H1 (cell line): ENCODE measurements around the gene FCHSD1. TPM values are rescaled to one million over a fixed set of nuclear protein-coding genes. Genes with fewer than 3 reads are reported as not detected.

Experiments
- CTCF ChIA-PET: fragments of 300-600 bp; sonication (Branson Sonifier 250); formaldehyde crosslinking; loops from one replicate; lab custom pipeline; 2021; ENCODE audit not compliant: partially characterized antibody; lab: Charles Lee
- POLR2A ChIA-PET: fragments of 300-600 bp; sonication (Branson Sonifier 250); formaldehyde crosslinking; loops from one replicate; lab custom pipeline; 2021; ENCODE audit warnings: inconsistent platforms; ENCODE audit not compliant: partially characterized antibody; lab: Charles Lee
- DNase-seq, 2 experiments: peaks; one replicate each; pipeline versions ENCODE4 v3.0.0 to v3.0.0-alpha.2; 2010 to 2022; ENCODE audit warnings: low spot score in 2 of 2, low read depth in 1 of 2, mixed read lengths in 1 of 2
- FAIRE-seq: peaks from 2 replicates; lab custom pipeline; 2011; peaks lifted over from hg19 to GRCh38; lab: Jason Lieb, UNC
- H2AFZ ChIP-seq: 2 replicates; pipeline ENCODE4 v1.8.1; 2012; ENCODE audit warnings: low read length, inconsistent platforms
- H2AK5ac ChIP-seq: 2 replicates; pipeline ENCODE4 v1.6.1; 2013; ENCODE audit warnings: low read depth, low read length
- H2BK120ac ChIP-seq: replicated peaks from 2 replicates; pipeline ENCODE3; 2013; ENCODE audit warnings: low read depth, low read length, inconsistent platforms
- H2BK12ac ChIP-seq: 2 replicates; pipeline ENCODE4 v1.6.1; 2013; ENCODE audit warnings: low read depth, low read length
- H2BK15ac ChIP-seq: 2 replicates; pipeline ENCODE4 v1.6.1; 2013; ENCODE audit warnings: low read length
- H2BK20ac ChIP-seq: 2 replicates; pipeline ENCODE4 v1.6.1; 2013; ENCODE audit warnings: low read length
- H2BK5ac ChIP-seq: 2 replicates; pipeline ENCODE4 v1.6.1; 2013; ENCODE audit warnings: low read depth, low read length
- H3K14ac ChIP-seq: 2 replicates; pipeline ENCODE4 v1.6.1; 2013; ENCODE audit warnings: inconsistent platforms; ENCODE audit not compliant: insufficient read length
- H3K18ac ChIP-seq: 2 replicates; pipeline ENCODE4 v1.6.1; 2013; ENCODE audit warnings: low read length; ENCODE audit errors: extremely low read depth
- H3K23ac ChIP-seq: 2 replicates; pipeline ENCODE4 v1.6.1; 2013; ENCODE audit warnings: inconsistent platforms; ENCODE audit not compliant: insufficient read length
- H3K23me2 ChIP-seq: 2 replicates; pipeline ENCODE4 v1.6.1; 2013; ENCODE audit warnings: low read depth, low read length
- H3K27ac ChIP-seq: 2 replicates; pipeline ENCODE4 v1.6.1; 2011; ENCODE audit warnings: low read depth, low read length, inconsistent platforms
- H3K27me3 ChIP-seq, 4 experiments: replicated peaks in 1 of 4; 1 replicate in 1 of 4; 2 replicates in 3 of 4; pipeline versions ENCODE4 v1.6.1 to v1.8.1; 2011 to 2013; ENCODE audit warnings: low read length in 3 of 4, mild to moderate bottlenecking in 3 of 4, inconsistent platforms in 2 of 4, mixed read lengths in 2 of 4, moderate library complexity in 1 of 4; ENCODE audit not compliant: control insufficient read depth in 3 of 4, insufficient read depth in 3 of 4; ENCODE audit errors: extremely low read depth in 1 of 4
- H3K36me3 ChIP-seq, 4 experiments: 2 replicates each; pipeline versions ENCODE4 v1.6.1 to v1.8.1; 2011 to 2013; ENCODE audit warnings: mild to moderate bottlenecking in 4 of 4, low read length in 3 of 4, moderate library complexity in 2 of 4, control low read depth in 1 of 4, inconsistent platforms in 1 of 4; ENCODE audit not compliant: insufficient read depth in 4 of 4, control insufficient read depth in 2 of 4
- H3K4ac ChIP-seq: replicated peaks from 2 replicates; pipeline ENCODE3; 2013; ENCODE audit warnings: low read length, low read depth, mixed read lengths, inconsistent platforms; ENCODE audit not compliant: insufficient read length
- H3K4me1 ChIP-seq, 4 experiments: replicated peaks in 1 of 4; 1 replicate in 1 of 4; 2 replicates in 3 of 4; pipeline versions ENCODE4 v1.6.1 to v1.8.1; 2011 to 2013; ENCODE audit warnings: low read length in 3 of 4, inconsistent platforms in 2 of 4, mixed read lengths in 1 of 4; ENCODE audit not compliant: insufficient read depth in 4 of 4, control insufficient read depth in 3 of 4
- H3K4me2 ChIP-seq, 2 experiments: 2 replicates each; pipeline versions ENCODE4 v1.6.1 to v1.8.1; 2011 to 2013; ENCODE audit warnings: low read depth in 2 of 2, low read length in 2 of 2, control low read depth in 1 of 2, inconsistent platforms in 1 of 2, mild to moderate bottlenecking in 1 of 2; ENCODE audit not compliant: insufficient read depth in 1 of 2
- H3K4me3 ChIP-seq, 4 experiments: fragments of 200-600, 300-600 bp in 1 of 4; sonication (generic), shearing (Covaris generic), sonication (Bioruptor Twin) in 1 of 4; 2 replicates each; pipeline versions ENCODE4 v1.5.1 to v1.8.1; 2011 to 2016; ENCODE audit warnings: low read length in 4 of 4, low read depth in 3 of 4, control low read depth in 2 of 4, inconsistent platforms in 2 of 4, mild to moderate bottlenecking in 2 of 4, mixed read lengths in 1 of 4, moderate library complexity in 1 of 4; ENCODE audit not compliant: insufficient read depth in 2 of 4; ENCODE audit errors: extremely low read depth in 1 of 4
- H3K56ac ChIP-seq: replicated peaks from 2 replicates; pipeline ENCODE3; 2013; ENCODE audit warnings: low read depth, mild to moderate bottlenecking, mixed read lengths, low read length, inconsistent platforms; ENCODE audit not compliant: insufficient read length
- H3K79me1 ChIP-seq: 2 replicates; pipeline ENCODE4 v1.6.1; 2013; ENCODE audit warnings: low read depth, low read length, control low read depth
- H3K79me2 ChIP-seq, 2 experiments: 2 replicates each; pipeline versions ENCODE4 v1.6.1 to v1.8.1; 2012 to 2013; ENCODE audit warnings: low read length in 2 of 2, mild to moderate bottlenecking in 2 of 2, inconsistent platforms in 1 of 2; ENCODE audit not compliant: insufficient read depth in 2 of 2, control insufficient read depth in 1 of 2
- H3K9ac ChIP-seq, 4 experiments: replicated peaks in 1 of 4; 1 replicate in 1 of 4; 2 replicates in 3 of 4; pipeline versions ENCODE4 v1.6.1 to v1.8.1; 2011 to 2013; ENCODE audit warnings: low read depth in 3 of 4, low read length in 3 of 4, control low read depth in 2 of 4, mild to moderate bottlenecking in 2 of 4, moderate library complexity in 2 of 4, inconsistent platforms in 1 of 4; ENCODE audit errors: extremely low read depth in 1 of 4
- H3K9me3 ChIP-seq, 2 experiments: 2 replicates each; pipeline versions ENCODE4 v1.6.1 to v1.8.1; 2012 to 2013; ENCODE audit warnings: mild to moderate bottlenecking in 2 of 2, moderate library complexity in 2 of 2, control low read depth in 1 of 2, inconsistent platforms in 1 of 2, low read depth in 1 of 2, low read length in 1 of 2, mixed read lengths in 1 of 2; ENCODE audit not compliant: insufficient read depth in 2 of 2
- H4K20me1 ChIP-seq, 2 experiments: replicated peaks in 1 of 2; 2 replicates each; pipeline versions ENCODE3 to v1.8.1; 2011 to 2013; ENCODE audit warnings: inconsistent platforms in 2 of 2, low read length in 2 of 2, mild to moderate bottlenecking in 1 of 2; ENCODE audit not compliant: insufficient read depth in 2 of 2, control insufficient read depth in 1 of 2
- H4K5ac ChIP-seq: 2 replicates; pipeline ENCODE4 v1.6.1; 2013; ENCODE audit warnings: low read length, low read depth, mixed read lengths, inconsistent platforms; ENCODE audit not compliant: insufficient read length
- H4K8ac ChIP-seq: 2 replicates; pipeline ENCODE4 v1.8.0; 2013; ENCODE audit warnings: mild to moderate bottlenecking, moderate library complexity, low read length, inconsistent platforms; ENCODE audit not compliant: insufficient read depth; ENCODE audit errors: extremely low read depth
- H4K91ac ChIP-seq: replicated peaks from 2 replicates; pipeline ENCODE3; 2013; ENCODE audit warnings: low read length, mixed read lengths, inconsistent platforms; ENCODE audit not compliant: insufficient read length
- ATF2 ChIP-seq: IDR thresholded peaks from 2 replicates; pipeline ENCODE4 v1.6.1; 2012; ENCODE audit warnings: low read length, inconsistent platforms
- CBX5 ChIP-seq: fragments of 300-800, 300-1000 bp; sonication (generic); IDR thresholded peaks from 2 replicates; pipeline ENCODE4 v1.7.1; 2016; ENCODE audit warnings: antibody characterized with exemption, low read length, low read depth
- CBX8 ChIP-seq: fragments of 300-800, 300-1000 bp; sonication (generic); IDR thresholded peaks from 2 replicates; pipeline ENCODE4 v1.7.1; 2016; ENCODE audit warnings: low read depth, low read length, borderline replicate concordance
- CEBPB ChIP-seq: IDR thresholded peaks from 2 replicates; pipeline ENCODE4 v1.6.1; 2012; ENCODE audit warnings: low read depth, low read length
- CHD1 ChIP-seq: IDR thresholded peaks from 2 replicates; pipeline ENCODE4 v1.6.1; 2012; ENCODE audit warnings: low read depth, low read length, improper control_type of control experiment
- KDM1A ChIP-seq: fragments of 200-600, 300-600 bp; sonication (generic); IDR thresholded peaks from 2 replicates; pipeline ENCODE4 v1.7.1; 2016; ENCODE audit warnings: mild to moderate bottlenecking, low read length, borderline replicate concordance
- MAFK ChIP-seq: IDR thresholded peaks from 2 replicates; pipeline ENCODE4 v1.6.1; 2012; ENCODE audit warnings: low read depth, mild to moderate bottlenecking, improper control_type of control experiment, low read length
- NANOG ChIP-seq: IDR thresholded peaks from 2 replicates; pipeline ENCODE4 v1.6.1; 2011; ENCODE audit warnings: low read length, low read depth, mild to moderate bottlenecking, inconsistent platforms; ENCODE audit not compliant: insufficient read depth, poor library complexity, severe bottlenecking
- PHF8 ChIP-seq: fragments of 200-600 bp; sonication (generic); conservative IDR thresholded peaks from 2 replicates; pipeline ENCODE4 v1.7.1; 2012; ENCODE audit warnings: low read depth, mild to moderate bottlenecking, inconsistent platforms, low read length, moderate library complexity
- TAF1 ChIP-seq: IDR thresholded peaks from 2 replicates; pipeline ENCODE4 v1.6.1; 2011; ENCODE audit warnings: mild to moderate bottlenecking, low read depth, low read length
- ZNF274 ChIP-seq: IDR thresholded peaks from 2 replicates; pipeline ENCODE4 v1.7.0; 2012; ENCODE audit warnings: low read length, borderline replicate concordance; ENCODE audit errors: extremely low read depth
- WGBS, 2 experiments: shearing (Covaris generic) in 1 of 2; methylation state at CpG; one replicate each; pipeline versions ENCODE4 v1.1.6 to v1.1.7; 2013 to 2015; ENCODE audit warnings: low lambda C conversion rate in 2 of 2, mixed read lengths in 2 of 2, inconsistent platforms in 1 of 2, low coverage in 1 of 2, missing lambda C conversion rate in 1 of 2; ENCODE audit not compliant: insufficient replicate concordance in 2 of 2, insufficient coverage in 1 of 2, insufficient read length in 1 of 2; ENCODE audit errors: extremely low coverage in 1 of 2, missing lambda C conversion rate in 1 of 2; 5-methylcytosine and 5-hydroxymethylcytosine counted together
- polyA plus RNA-seq, 7 experiments: library from polyadenylated mRNA; depleted of rRNA in 3 of 7; stranded (reverse) in 5 of 7; unstranded in 2 of 7; fragments of >200 nt in 5 of 7; fragments of 200-250 nt in 2 of 7; gene quantifications; 1 replicate in 5 of 7; 2 replicates in 1 of 7; 4 replicates in 1 of 7; pipeline versions ENCODE4 v1.2.1 to v1.2.3, GENCODE V29; 2011 to 2013; ENCODE audit warnings: missing spikeins in 2 of 7, mixed read lengths in 2 of 7
- total RNA-seq: library from RNA; stranded (reverse); fragmentation: NEBNext Ultra II Directional; extraction: Animal tissue kit (Norgen Biotek cat#: 25700); gene quantifications from 2 replicates; pipeline ENCODE4 v1.2.1, GENCODE V29; 2021

FCHSD1 gene
- total and polyA plus RNA-seq, 2 of the 8 experiments (the other 6 are each of a cell fraction or from before 2014, with no cell fraction given) = 22.0 to 30.1 TPM

GRCh38 chr5:141633871-141634561, 17.2 kb downstream of the FCHSD1 start:
- FAIRE-seq (no peak), DNase-seq (no peak)
- Histone ChIP-seq H3K79me1 (peaks cover 12% of the 10 kb centered on the region), H3K79me2 (peaks cover 10 to 48% of the 10 kb centered on the region in 2 experiments), H2AFZ (no peak overlapping the region), H2BK5ac (no peak overlapping the region), H3K9me3 (no peaks in the 10 kb centered on the region), H3K9ac (no peak overlapping the region), H3K56ac (no peak overlapping the region), H4K8ac (no peak overlapping the region), H3K4me2 (no peak overlapping the region), H3K36me3 (peaks cover 2 to 22% (median 7%) of the 10 kb centered on the region in 4 experiments; a peak in 5 of 8 replicates), H3K27ac (no peak overlapping the region), H3K23ac (no peak overlapping the region), H3K14ac (no peak overlapping the region), H3K4me1 (peaks cover 0 to 5% (median 3%) of the 10 kb centered on the region in 4 experiments; a peak in 5 of 7 replicates), H3K23me2 (peaks cover 14% of the 10 kb centered on the region), H3K4ac (no peak overlapping the region), H4K91ac (no peak overlapping the region), H4K5ac (no peak overlapping the region), H2BK120ac (no peak overlapping the region), H4K20me1 (peaks cover 4 to 13% of the 10 kb centered on the region in 2 experiments), H2BK12ac (no peak overlapping the region), H2BK15ac (no peak overlapping the region), H3K27me3 (peaks cover 0 to 4% (median 0%) of the 10 kb centered on the region in 4 experiments; a peak in 1 of 7 replicates), H3K4me3 (no peak overlapping the region), H3K18ac (no peak overlapping the region), H2AK5ac (no peak overlapping the region), H2BK20ac (no peak overlapping the region)
- POLR2A ChIA-PET = interaction anchor here (0.6 to 5.8 kb wide), 7 partner anchors 8 to 207 kb away, joined by 3 to 75 read pairs (median 4); partner anchors contain the start of genes DIAPH1 and FCHSD1
- WGBS, 2 experiments = 84% methylated on average over 5 of the region's 5 CpGs; no CpG with 5 or more reads in 1 of the 2 experiments
- CTCF ChIA-PET = interaction anchor here (0.6 to 10.3 kb wide), 7 partner anchors 10 to 46 kb away, joined by 3 to 117 read pairs (median 4); partner anchors contain the start of gene DIAPH1
- TF ChIP-seq CBX5 = no peak
- no peak for TF ChIP-seq ATF2
- TF ChIP-seq CEBPB = no peak
- no peak for TF ChIP-seq CHD1
- no peak for TF ChIP-seq KDM1A
- TF ChIP-seq PHF8 = no peak
- TF ChIP-seq TAF1 = no peak
- no peak for TF ChIP-seq NANOG
- TF ChIP-seq ZNF274 = no peak
- TF ChIP-seq MAFK = no peak
- no peak for TF ChIP-seq CBX8
